ENCODE results near the gene RB1. TPM values are rescaled to one million over a fixed set of nuclear protein-coding genes. Genes with fewer than 3 reads are reported as not detected.

RB1 gene
- polyA plus RNA-seq, 2 of the 4 experiments (the other 2 are of a cell fraction): 17.7 to 22.2 TPM

GRCh38 chr13:48311223-48311622 is 7.7 kb downstream of the RB1 start:
- POLR2A ChIA-PET: no interaction called here
- 94% methylated on average over 1 of the region's 1 CpG for WGBS (ENCODE audit: missing lambda C conversion rate)
- ATAC-seq (no peak), FAIRE-seq (no peak), DNase-seq (ENCODE audit: low read depth in 1 of 2, low spot score in 1 of 2) (no peak)
- no peaks in the 10 kb centered on the region for H3K9me3 ChIP-seq
- TF ChIP-seq, protein P1, sequence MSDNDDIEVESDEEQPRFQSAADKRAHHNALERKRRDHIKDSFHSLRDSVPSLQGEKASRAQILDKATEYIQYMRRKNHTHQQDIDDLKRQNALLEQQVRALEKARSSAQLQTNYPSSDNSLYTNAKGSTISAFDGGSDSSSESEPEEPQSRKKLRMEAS (IDR thresholded peaks at IDR 0.05): no peak
- TF ChIP-seq, protein P2, sequence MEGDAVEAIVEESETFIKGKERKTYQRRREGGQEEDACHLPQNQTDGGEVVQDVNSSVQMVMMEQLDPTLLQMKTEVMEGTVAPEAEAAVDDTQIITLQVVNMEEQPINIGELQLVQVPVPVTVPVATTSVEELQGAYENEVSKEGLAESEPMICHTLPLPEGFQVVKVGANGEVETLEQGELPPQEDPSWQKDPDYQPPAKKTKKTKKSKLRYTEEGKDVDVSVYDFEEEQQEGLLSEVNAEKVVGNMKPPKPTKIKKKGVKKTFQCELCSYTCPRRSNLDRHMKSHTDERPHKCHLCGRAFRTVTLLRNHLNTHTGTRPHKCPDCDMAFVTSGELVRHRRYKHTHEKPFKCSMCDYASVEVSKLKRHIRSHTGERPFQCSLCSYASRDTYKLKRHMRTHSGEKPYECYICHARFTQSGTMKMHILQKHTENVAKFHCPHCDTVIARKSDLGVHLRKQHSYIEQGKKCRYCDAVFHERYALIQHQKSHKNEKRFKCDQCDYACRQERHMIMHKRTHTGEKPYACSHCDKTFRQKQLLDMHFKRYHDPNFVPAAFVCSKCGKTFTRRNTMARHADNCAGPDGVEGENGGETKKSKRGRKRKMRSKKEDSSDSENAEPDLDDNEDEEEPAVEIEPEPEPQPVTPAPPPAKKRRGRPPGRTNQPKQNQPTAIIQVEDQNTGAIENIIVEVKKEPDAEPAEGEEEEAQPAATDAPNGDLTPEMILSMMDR (IDR thresholded peaks at IDR 0.05): no peak
- TF ChIP-seq RAD21 (conservative IDR thresholded peaks at IDR 0.05 in 1 of 2, IDR thresholded peaks at IDR 0.05 in 1 of 2) (no peak), POLR2A (IDR thresholded peaks at IDR 0.05; ENCODE audit: low read length) (no peak), SMC3 (IDR thresholded peaks at IDR 0.05) (no peak), HOXB5 (CRISPR knock-in tag; IDR thresholded peaks at IDR 0.05) (no peak), ZFP36 (IDR thresholded peaks at IDR 0.05; ENCODE audit: borderline replicate concordance, partially characterized antibody) (no peak), ESRRA (IDR thresholded peaks at IDR 0.05; ENCODE audit: borderline replicate concordance, low read length) (no peak)
- no peak overlapping the region for H3K4me2 ChIP-seq
- no peaks in the 10 kb centered on the region for H3K4me1 ChIP-seq
- CTCF ChIA-PET: interaction anchor here (1.6 kb wide), 1 partner anchor 269 kb away, joined by 5 read pairs; no protein-coding TSS in a partner anchor
- no peak overlapping the region for H3K4me3 ChIP-seq
- no peak overlapping the region for H3K27ac ChIP-seq

GRCh38 chr13:48315969-48316650 is 12.6 kb downstream of the RB1 start:
- no peak for FAIRE-seq
- Histone ChIP-seq H3K4me2 (no peak overlapping the region), H3K4me3 (no peak overlapping the region), H3K27ac (no peak overlapping the region), H3K9me3 (no peaks in the 10 kb centered on the region; the same call in 2 of the 3 replicates), H3K4me1 (no peaks in the 10 kb centered on the region)
- DNase-seq (ENCODE audit: low read depth in 1 of 2, low spot score in 1 of 2): no peak
- no peak for ATAC-seq
- TF ChIP-seq HDAC2 (IDR thresholded peaks at IDR 0.05): no peak
- TF ChIP-seq JUNB (IDR thresholded peaks at IDR 0.05): no peak
- TF ChIP-seq, protein P3, sequence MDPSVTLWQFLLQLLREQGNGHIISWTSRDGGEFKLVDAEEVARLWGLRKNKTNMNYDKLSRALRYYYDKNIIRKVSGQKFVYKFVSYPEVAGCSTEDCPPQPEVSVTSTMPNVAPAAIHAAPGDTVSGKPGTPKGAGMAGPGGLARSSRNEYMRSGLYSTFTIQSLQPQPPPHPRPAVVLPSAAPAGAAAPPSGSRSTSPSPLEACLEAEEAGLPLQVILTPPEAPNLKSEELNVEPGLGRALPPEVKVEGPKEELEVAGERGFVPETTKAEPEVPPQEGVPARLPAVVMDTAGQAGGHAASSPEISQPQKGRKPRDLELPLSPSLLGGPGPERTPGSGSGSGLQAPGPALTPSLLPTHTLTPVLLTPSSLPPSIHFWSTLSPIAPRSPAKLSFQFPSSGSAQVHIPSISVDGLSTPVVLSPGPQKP (IDR thresholded peaks at IDR 0.05; ENCODE audit: low read depth, low read length): no peak
- no peak for TF ChIP-seq RCOR1 (IDR thresholded peaks at IDR 0.05; ENCODE audit: low read depth, low read length)
- TF ChIP-seq, protein P4, sequence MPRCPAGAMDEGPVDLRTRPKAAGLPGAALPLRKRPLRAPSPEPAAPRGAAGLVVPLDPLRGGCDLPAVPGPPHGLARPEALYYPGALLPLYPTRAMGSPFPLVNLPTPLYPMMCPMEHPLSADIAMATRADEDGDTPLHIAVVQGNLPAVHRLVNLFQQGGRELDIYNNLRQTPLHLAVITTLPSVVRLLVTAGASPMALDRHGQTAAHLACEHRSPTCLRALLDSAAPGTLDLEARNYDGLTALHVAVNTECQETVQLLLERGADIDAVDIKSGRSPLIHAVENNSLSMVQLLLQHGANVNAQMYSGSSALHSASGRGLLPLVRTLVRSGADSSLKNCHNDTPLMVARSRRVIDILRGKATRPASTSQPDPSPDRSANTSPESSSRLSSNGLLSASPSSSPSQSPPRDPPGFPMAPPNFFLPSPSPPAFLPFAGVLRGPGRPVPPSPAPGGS (IDR thresholded peaks at IDR 0.05): no peak
- no peak for TF ChIP-seq TP53 (CRISPR knock-in tag; IDR thresholded peaks at IDR 0.05)
- no peak for TF ChIP-seq PBX3 (IDR thresholded peaks at IDR 0.05)
- TF ChIP-seq NR3C1 (IDR thresholded peaks at IDR 0.05): no peak
- no peak for TF ChIP-seq MYC (IDR thresholded peaks at IDR 0.05; ENCODE audit: borderline replicate concordance, low read length)
- TF ChIP-seq, protein P1 (IDR thresholded peaks at IDR 0.05): no peak
- no peak for TF ChIP-seq CBX2 (IDR thresholded peaks at IDR 0.05; ENCODE audit: borderline replicate concordance, low read depth)
- TF ChIP-seq RFX5 (IDR thresholded peaks at IDR 0.05): no peak
- no peak for TF ChIP-seq TFCP2L1 (CRISPR knock-in tag; IDR thresholded peaks at IDR 0.05)
- TF ChIP-seq, protein P2 (IDR thresholded peaks at IDR 0.05): no peak
- TF ChIP-seq EHF (CRISPR knock-in tag; IDR thresholded peaks at IDR 0.05): no peak
- no peak for TF ChIP-seq HMGXB4 (CRISPR knock-in tag; IDR thresholded peaks at IDR 0.05; ENCODE audit: borderline replicate concordance)
- no peak for TF ChIP-seq RARB (CRISPR knock-in tag; IDR thresholded peaks at IDR 0.05)
- no peak for TF ChIP-seq HES2 (IDR thresholded peaks at IDR 0.05)
- ChIA-PET CTCF (no interaction called here), POLR2A (no interaction called here)
- WGBS (ENCODE audit: missing lambda C conversion rate): 92% methylated on average over 8 of the region's 17 CpGs

Data from A549 (cell line).